Osteocyte (in vitro differentiated cells): Measurements from ENCODE around the gene NDUFA7. TPM values are rescaled to one million over a fixed set of nuclear protein-coding genes. Genes with fewer than 3 reads are reported as not detected.
"Not testable (repeated sequence)": the region's sequence is repeated elsewhere in the genome, so short reads cannot be mapped to it uniquely, and the experiment has no call there.

Source experiments
- DNase-seq: peaks from one replicate; pipeline ENCODE4 v3.0.0; 2021; ENCODE audit warnings: mixed read lengths; ENCODE audit not compliant: unreplicated experiment; ENCODE audit errors: extremely low spot score
- H3K27ac Mint-ChIP-seq: one replicate; pipeline ENCODE4 v1.8.0; 2021; ENCODE audit warnings: mild to moderate bottlenecking, mixed read lengths; ENCODE audit not compliant: unreplicated experiment
- H3K27me3 Mint-ChIP-seq: one replicate; pipeline ENCODE4 v1.8.0; 2021; ENCODE audit warnings: mixed read lengths; ENCODE audit not compliant: unreplicated experiment
- H3K36me3 Mint-ChIP-seq: one replicate; pipeline ENCODE4 v1.8.0; 2021; ENCODE audit warnings: mixed read lengths; ENCODE audit not compliant: unreplicated experiment
- H3K4me1 Mint-ChIP-seq: one replicate; pipeline ENCODE4 v1.8.0; 2021; ENCODE audit warnings: mixed read lengths; ENCODE audit not compliant: unreplicated experiment
- H3K4me3 Mint-ChIP-seq: one replicate; pipeline ENCODE4 v1.8.0; 2021; ENCODE audit warnings: mild to moderate bottlenecking, moderate library complexity, mixed read lengths; ENCODE audit not compliant: unreplicated experiment
- H3K9me3 Mint-ChIP-seq: one replicate; pipeline ENCODE4 v1.8.0; 2021; ENCODE audit warnings: mixed read lengths; ENCODE audit not compliant: unreplicated experiment
- total RNA-seq: library from RNA; stranded (reverse); gene quantifications from 2 replicates; pipeline ENCODE4 v1.2.1, GENCODE V29; 2021
- TF ChIP-seq, protein P1 (sequence below): fragments of 200-600 bp; sonication (generic); IDR thresholded peaks from 2 replicates; pipeline ENCODE4 v1.5.0; 2021; ENCODE audit warnings: antibody characterized with exemption, mild to moderate bottlenecking, moderate library complexity

Gene NDUFA7
- total RNA-seq, 1 donor from 2014 or later, result 35.4 TPM

DNA sequence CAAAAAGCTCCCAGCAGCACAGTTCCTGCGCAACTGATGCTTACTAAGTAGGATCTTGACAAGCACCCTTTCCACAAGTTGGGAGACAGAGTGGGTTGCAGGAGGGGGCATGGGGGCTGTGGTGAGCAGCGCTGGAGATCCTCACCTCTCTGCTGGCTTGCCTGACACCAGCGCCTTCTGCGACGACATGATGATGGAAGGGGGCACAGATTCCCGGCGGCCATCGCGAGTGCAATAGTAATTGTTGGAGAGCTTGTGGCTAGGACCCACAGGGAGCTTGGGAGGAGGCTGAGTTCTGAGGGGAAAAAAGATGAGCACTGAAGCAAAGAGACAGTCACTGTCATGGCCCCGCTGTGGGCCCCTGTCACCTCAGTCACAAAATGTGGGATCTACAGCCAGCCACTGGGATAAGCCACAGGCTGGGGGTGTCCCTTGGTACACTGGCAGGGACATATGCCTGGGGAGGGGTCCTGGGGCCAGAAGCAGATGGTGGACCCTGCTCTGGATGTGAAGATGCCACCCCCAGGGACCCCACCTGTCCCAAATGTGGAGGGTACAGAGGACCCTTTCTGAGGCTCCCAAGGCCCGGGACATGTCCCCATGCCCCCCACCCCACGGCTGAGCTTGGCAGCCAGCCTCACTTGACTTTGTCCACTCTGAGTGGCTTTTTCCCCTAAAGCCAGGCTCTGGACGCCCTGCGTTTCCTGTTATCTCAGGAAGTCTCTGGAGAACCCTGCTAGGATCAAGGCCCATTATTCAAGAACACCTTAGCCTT lies 4.6 kb downstream of the NDUFA7 start:
- DNase-seq, result no peak
- Mint-ChIP-seq H3K36me3 (peaks cover 10% of the 10 kb centered on the region), H3K9me3 (no peaks in the 10 kb centered on the region), H3K4me3 (no peak overlapping the region), H3K27me3 (no peaks in the 10 kb centered on the region), H3K4me1 (peaks cover 22% of the 10 kb centered on the region), H3K27ac (no peak overlapping the region)
- TF ChIP-seq, protein P1, sequence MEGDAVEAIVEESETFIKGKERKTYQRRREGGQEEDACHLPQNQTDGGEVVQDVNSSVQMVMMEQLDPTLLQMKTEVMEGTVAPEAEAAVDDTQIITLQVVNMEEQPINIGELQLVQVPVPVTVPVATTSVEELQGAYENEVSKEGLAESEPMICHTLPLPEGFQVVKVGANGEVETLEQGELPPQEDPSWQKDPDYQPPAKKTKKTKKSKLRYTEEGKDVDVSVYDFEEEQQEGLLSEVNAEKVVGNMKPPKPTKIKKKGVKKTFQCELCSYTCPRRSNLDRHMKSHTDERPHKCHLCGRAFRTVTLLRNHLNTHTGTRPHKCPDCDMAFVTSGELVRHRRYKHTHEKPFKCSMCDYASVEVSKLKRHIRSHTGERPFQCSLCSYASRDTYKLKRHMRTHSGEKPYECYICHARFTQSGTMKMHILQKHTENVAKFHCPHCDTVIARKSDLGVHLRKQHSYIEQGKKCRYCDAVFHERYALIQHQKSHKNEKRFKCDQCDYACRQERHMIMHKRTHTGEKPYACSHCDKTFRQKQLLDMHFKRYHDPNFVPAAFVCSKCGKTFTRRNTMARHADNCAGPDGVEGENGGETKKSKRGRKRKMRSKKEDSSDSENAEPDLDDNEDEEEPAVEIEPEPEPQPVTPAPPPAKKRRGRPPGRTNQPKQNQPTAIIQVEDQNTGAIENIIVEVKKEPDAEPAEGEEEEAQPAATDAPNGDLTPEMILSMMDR, result no peak

DNA sequence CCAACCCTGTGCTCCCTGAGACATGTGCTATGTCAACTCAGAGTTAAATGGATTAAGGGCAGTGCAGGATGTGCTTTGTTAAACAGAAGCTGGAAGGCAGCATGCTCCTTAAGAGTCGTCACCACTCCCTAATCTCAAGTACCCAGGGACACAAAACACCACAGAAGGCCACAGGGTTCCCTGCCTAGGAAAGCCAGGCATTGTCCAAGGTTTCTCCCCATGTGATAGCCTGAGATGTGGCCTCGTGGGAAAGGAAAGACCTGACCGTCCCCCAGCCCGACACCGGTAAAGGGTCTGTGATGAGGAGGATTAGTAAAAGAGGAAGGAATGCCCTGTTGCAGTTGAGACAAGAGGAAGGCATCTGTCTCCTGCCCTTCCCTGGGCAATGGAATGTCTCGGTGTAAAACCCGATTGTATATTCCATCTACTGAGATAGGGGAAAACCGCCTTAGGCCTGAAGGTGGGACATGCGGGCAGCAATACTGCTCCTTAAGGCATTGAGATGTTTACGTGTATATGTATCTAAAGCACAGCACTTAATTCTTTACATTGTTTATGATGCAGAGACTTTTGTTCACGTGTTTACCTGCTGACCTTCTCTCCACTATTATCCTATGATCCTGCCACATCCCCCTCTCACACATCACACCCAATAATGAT lies 6.1 kb downstream of the NDUFA7 start:
- H3K4me3 Mint-ChIP-seq, H3K27ac Mint-ChIP-seq, H3K27me3 Mint-ChIP-seq, DNase-seq, H3K9me3 Mint-ChIP-seq: not testable (repeated sequence)
- peaks cover 15% of the 10 kb centered on the region for H3K4me1 Mint-ChIP-seq
- peaks cover 11% of the 10 kb centered on the region for H3K36me3 Mint-ChIP-seq

DNA sequence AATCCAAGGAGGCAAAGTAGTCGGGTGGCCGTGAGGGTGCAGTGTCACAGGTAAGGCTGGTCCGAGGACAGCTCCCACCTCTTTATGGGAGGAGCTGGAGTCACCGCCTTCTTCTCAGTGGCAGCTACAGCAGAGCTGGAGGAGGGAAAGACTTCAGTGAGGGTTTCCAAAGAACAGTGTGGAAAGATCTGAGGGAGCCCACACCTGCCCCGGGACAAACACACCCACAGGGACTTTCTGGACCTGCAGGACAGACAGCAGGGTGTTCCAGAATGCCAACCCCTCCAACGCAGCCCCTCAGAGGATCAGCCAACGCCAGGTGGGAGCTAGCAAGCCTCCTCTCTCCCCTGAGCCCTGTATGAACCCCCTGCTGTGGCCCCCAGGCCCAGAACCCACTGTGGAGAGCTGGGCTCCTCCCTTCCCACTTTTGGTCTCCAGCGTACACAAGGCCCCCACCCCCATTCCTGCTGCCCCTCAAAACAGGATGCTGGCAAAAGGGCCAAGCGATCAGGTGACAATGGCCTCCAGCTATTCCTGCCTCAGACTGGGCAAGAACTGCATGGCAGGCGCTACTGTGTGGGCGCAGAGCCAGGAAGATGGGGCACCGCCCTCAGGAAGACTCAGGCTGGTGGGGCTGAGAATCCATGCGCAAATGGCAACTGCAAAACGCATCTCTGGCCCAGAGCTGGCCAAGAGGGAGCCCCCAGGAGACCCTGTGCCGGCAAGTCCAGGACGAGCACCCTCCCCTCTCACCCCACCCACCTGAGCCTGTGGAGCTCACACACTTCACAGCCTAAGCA lies 9.5 kb downstream of the NDUFA7 start:
- H3K4me1 Mint-ChIP-seq, result peaks cover 29% of the 10 kb centered on the region
- H3K9me3 Mint-ChIP-seq, result no peaks in the 10 kb centered on the region
- no peak overlapping the region for H3K4me3 Mint-ChIP-seq
- no peak overlapping the region for H3K27ac Mint-ChIP-seq
- no peaks in the 10 kb centered on the region for H3K27me3 Mint-ChIP-seq
- peak; percentile 79 for DNase-seq
- H3K36me3 Mint-ChIP-seq, result peaks cover 13% of the 10 kb centered on the region
- TF ChIP-seq, protein P1, result no peak

DNA sequence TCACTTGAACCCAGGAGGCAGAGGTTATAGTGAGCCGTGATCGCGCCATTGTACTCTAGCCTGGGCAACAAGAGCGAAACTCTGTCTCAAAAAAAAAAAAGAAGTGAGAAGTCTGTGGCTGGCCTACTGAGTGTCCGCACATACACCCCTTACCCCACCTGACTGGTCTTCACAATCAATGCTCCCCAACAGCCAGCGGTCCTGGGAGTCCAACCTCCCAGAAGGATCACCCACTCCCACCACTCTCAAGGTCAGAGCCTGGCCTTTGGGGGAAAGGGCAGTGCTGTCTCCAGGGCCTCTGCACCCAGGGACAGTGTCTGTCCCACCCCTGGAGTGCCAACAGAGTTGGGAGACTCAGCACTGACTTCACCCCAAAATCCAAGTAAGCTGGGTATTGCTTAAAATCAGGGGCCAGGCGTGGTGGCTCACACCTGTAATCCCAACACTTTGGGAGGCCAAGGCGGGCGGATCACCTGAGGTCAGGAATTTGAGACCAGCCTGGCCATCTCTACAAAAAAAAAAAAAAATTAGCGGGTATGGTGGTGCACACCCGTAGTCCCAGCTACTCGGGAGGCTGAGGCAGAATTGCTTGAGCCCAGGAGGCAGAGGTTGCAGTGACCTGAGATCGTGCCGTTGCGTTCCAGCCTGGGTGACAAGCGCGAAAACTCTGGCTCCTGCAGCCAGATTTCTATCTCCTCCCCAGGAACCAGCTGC lies 10.7 kb downstream of the NDUFA7 start:
- Mint-ChIP-seq H3K4me3 (no peak overlapping the region), H3K36me3 (peaks cover 10% of the 10 kb centered on the region), H3K9me3 (no peaks in the 10 kb centered on the region), H3K27me3 (no peaks in the 10 kb centered on the region), H3K27ac (no peak overlapping the region), H3K4me1 (peaks cover 31% of the 10 kb centered on the region)
- peak; percentile 59 for DNase-seq
- TF ChIP-seq, protein P1, result no peak

DNA sequence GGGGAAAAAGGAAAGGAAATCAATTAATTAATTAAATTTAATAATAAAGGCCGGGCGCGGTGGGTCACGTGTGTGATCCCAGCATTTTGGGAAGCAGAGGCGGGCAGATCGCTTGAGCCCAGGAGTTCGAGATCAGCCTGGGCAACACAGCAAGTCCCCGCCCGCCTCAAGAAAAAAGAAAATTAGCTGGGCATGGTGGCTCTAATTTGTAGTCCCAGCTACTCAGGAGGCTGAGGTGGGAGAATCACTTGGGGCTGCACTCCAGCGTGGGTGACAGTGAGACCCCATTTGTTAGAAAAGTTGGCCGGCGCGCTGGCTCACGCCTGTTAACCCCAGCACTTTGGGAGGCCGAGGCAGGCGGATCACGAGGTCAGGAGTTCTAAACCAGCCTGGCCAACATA lies 12.3 kb downstream of the NDUFA7 start:
- peak; percentile 60 for DNase-seq

More for the DNA sequence above, 12.3 kb downstream of the NDUFA7 start:
- no peaks in the 10 kb centered on the region for H3K27me3 Mint-ChIP-seq
- no peak overlapping the region for H3K27ac Mint-ChIP-seq
- H3K4me1 Mint-ChIP-seq, result peaks cover 31% of the 10 kb centered on the region
- TF ChIP-seq, protein P1, result no peak
- H3K4me3 Mint-ChIP-seq, result peak overlapping the region; percentile 78
- H3K36me3 Mint-ChIP-seq, result peaks cover 5% of the 10 kb centered on the region
- no peaks in the 10 kb centered on the region for H3K9me3 Mint-ChIP-seq
